Medulla oblongata (tissue), 1 donor: ENCODE measurements around the gene CAMK2A.

ENCODE experiments used
- DNase-seq: peaks from one replicate; pipeline ENCODE4 v3.0.0-alpha.2; 2015; ENCODE audit errors: extremely low spot score

Gene CAMK2A

DNA sequence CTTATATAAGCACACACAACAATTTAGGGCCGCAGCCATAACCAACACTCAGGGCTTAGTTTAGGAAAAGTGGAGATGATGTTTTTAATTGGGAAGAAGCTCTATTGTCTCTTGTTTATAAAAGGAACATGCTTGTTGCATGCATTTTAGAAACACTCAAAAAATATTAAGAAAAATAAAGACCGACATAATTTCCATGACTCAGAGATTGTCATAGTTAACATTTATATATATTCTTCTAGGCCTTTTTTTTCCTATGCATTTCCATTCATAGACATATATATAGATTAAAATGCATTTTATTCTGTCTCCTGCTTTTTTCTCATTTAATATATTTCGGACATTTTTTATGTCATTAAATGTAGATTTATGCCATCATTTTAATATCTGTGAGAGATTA, 26.7 kb upstream of the CAMK2A start:
- no peak for DNase-seq

GRCh38 chr5:150315245-150315644, 25.7 kb upstream of the CAMK2A start:
- no peak for DNase-seq

GRCh38 chr5:150313921-150314716, 24.5 kb upstream of the CAMK2A start:
- DNase-seq, result no peak

GRCh38 chr5:150313501-150313900, 23.9 kb upstream of the CAMK2A start:
- no peak for DNase-seq

GRCh38 chr5:150312518-150312917, 22.9 kb upstream of the CAMK2A start:
- no peak for DNase-seq

DNA sequence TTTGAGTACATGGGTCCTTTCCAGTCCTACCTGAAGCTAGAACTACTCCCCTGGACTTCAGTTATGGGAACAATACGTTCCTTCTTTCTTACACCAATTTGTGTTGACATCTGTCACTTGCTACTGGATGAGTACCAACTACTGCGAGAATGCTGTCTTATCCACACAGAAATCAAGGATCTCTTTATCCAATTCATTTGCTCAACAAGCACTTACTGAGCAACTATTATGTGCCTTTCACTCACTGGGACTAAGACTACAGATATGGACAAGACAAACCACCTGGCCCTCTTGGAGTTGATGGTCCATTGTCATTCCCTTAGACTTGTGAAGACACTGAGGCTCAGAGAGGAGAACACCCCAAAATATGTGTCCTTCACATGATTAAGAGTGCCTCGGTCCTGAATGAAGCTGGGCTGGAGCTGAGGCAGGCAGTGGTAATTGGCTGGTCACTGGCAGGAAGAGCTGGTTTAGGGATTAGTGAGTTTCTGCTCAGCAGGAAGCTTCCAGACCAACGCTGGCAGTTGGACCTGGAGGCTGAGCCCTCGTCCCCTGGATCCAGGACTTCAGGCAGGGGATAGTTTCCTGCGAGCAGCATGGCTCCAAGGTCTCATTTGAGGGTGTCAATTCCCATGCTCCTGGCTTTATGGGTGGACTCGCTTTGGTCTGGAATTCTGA, 21.6 kb upstream of the CAMK2A start:
- no peak for DNase-seq

GRCh38 chr5:150310246-150310645, 20.7 kb upstream of the CAMK2A start:
- no peak for DNase-seq

DNA sequence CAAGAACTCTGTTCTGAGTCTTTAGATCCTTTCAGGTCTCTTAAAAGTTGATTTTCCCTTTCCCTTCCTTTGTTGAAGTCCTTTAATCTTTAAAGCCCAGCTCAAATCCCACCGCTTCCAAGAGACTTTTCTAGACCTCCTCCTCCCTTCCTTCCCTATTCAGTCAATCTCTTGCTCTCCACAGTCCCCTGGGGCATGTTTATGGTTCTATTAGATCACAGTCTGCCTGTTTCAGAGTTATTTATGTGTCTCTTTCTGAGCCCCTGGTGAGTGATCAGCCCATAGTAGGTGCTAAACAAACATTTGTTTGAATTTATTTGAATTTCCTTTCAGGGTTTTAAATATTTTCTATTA, 20.3 kb upstream of the CAMK2A start:
- DNase-seq, result no peak

DNA sequence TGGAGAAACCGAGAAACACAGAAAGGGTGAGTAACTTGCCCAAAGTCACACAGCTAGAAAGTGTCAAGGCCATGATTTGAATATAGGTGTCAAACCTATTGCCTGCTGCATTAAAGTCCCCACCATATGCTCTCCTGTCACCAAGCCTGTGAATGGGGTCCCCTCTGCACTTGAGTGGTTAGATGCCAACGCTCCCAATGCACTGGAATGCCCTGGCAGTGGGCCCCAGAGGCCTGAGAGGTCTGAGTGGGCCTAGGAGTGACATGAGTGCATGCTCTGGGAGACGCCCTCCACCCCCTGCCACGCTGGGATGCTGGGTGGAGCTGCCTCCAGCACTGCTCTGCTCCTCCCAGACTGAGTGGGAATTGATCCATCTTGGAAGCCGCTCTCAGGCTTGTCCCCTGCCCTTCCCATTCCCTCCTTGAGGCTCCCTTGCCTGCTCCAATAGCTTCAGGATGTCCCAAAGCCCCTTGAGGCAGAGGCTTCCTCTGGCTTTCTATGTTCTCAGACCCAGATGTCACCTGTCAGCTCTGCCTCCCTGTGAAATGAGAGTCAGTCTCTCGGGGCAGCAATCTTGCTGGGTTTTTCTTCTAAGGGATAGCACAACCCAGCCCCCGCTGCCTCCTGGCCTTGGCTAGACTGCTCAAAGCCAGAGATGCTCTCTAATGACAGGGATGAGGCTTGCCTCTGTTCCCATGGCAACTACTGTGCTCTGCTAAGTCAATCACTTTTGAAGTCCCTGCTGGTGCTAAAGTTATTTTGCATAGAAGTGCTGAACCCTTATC, 19.7 kb upstream of the CAMK2A start:
- peak; percentile 44 for DNase-seq

GRCh38 chr5:150307617-150308426, 18.2 kb upstream of the CAMK2A start:
- DNase-seq, result peak; percentile 72

- no peak for DNase-seq
Observed at GRCh38 chr5:150306775-150307174, 17.2 kb upstream of the CAMK2A start.

DNA sequence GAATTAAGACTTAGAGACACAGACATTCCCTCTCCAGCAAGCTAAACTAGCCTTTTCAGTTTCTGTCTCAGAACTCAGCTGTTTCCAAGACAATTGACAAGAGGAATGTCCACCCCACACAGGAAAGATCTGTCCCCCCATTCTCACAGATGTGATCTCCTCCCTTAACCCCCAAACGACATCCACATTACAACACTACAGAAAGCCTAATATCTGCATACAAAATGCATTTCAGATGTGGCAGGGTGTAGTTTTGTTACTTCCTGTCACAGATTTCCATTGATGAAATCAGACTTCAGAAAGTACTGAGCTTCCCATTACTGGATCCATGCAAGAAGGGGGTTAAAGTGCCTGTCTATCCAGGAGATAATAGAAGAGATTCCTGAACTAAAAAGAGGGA, 16.0 kb upstream of the CAMK2A start:
- DNase-seq, result no peak

- no peak for DNase-seq
Observed at GRCh38 chr5:150305095-150305494, 15.5 kb upstream of the CAMK2A start.

DNA sequence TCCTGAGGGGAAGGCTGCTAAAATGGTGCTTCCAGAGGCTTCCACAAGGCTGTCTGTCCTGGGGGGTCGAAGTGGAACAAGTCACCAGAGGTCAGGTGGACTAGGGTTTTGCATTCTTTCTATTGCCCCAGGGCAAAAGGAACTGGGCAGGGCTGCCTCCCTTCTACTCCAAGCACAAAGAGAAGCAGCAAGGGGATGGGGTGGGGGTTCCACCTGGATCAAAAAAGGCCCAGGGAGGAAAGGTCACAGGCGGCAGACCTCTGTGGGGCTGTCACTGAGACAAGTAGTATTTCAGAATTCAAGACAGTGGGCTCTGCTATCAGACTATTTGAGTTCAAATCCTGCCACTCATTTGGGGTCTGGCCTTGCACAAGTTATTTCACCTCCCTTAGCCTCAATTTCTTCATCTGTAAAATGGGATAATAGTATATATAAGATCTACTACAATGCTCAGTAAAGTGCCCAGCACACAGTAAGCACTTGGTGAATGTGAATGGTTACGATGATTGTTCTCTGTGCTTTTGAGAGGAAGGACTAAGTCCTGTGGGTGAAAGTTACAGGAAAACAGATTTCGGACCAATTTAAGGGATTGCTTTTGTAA, 15.0 kb upstream of the CAMK2A start:
- no peak for DNase-seq

GRCh38 chr5:150303660-150304386, 14.2 kb upstream of the CAMK2A start:
- DNase-seq, result no peak

DNA sequence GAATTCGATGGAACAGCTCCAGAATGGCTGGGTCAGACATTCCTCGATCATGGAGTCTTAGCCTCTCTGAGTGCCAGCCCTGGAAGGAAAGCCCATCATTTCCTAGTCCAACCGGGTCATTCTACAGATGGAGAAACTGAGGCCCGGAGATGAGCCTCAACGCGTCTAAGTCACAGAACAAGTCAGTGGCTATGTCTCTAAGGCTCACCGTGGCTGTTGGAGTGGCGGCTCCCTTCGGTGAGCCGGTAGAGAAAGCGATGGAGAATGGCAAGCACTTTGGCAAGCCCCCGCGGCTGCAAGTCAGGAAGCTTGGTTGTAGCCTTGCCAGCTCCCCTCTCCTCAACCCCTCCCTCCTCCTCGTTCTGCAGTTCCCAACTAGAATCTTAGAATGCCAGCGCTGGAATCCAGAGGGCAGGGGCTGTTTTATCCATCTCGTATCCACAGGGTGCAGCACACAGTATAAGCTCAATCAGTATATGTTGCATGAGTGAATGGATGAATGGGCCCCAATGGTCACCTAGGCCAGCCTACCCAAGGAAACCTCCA, 13.6 kb upstream of the CAMK2A start:
- DNase-seq, result no peak

- DNase-seq, result no peak
Observed at GRCh38 chr5:150302301-150303069, 12.9 kb upstream of the CAMK2A start, which contains the start of gene ARSI. TSS of gene ARSI (minus strand) at chr5:150302905. CDS start at chr5:150302373, 532 bp downstream.

DNA sequence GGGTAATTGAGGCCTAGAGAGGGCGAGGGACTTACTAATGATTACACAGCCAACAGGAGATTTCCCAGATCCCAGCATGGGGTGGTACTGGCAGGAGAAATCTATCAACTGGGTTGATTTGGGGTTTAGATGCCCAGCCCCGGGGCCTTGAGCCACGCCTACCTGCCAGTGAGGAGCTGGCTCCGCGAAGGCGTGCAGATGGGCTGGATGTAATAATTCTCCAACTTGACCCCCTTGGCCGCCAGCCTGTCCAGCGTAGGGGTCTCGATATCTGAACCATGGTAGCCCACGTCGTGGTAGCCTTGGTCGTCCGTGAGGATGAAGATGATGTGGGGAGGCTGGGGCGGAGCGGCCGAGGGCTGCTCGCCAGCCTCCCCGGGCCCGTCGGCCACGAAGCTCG, 12.3 kb upstream of the CAMK2A start:
- no peak for DNase-seq

- no peak for DNase-seq
Observed at GRCh38 chr5:150301170-150301505, 11.6 kb upstream of the CAMK2A start.
